Muscle of arm (tissue), 12 donors: ENCODE measurements around the gene ZNF785. TPM values are rescaled to one million over a fixed set of nuclear protein-coding genes. Genes with fewer than 3 reads are reported as not detected.
"Not testable (repeated sequence)": the region's sequence is repeated elsewhere in the genome, so short reads cannot be mapped to it uniquely, and the experiment has no call there.

ENCODE experiments used
- DNase-seq: peaks from one replicate; pipeline ENCODE4 v3.0.0-alpha.2; 2013
- polyA plus RNA-seq, 12 donors: library from polyadenylated mRNA; unstranded; fragments of 120-200 nt; gene quantifications; one replicate each; pipeline ENCODE4 v1.2.1, GENCODE V29; 2013; ENCODE audit not compliant: insufficient read length in 12 of 12

Gene ZNF785
- polyA plus RNA-seq, 12 donors, result 8.3 to 21.1 (median 11.0) TPM; not detected in 1

DNA sequence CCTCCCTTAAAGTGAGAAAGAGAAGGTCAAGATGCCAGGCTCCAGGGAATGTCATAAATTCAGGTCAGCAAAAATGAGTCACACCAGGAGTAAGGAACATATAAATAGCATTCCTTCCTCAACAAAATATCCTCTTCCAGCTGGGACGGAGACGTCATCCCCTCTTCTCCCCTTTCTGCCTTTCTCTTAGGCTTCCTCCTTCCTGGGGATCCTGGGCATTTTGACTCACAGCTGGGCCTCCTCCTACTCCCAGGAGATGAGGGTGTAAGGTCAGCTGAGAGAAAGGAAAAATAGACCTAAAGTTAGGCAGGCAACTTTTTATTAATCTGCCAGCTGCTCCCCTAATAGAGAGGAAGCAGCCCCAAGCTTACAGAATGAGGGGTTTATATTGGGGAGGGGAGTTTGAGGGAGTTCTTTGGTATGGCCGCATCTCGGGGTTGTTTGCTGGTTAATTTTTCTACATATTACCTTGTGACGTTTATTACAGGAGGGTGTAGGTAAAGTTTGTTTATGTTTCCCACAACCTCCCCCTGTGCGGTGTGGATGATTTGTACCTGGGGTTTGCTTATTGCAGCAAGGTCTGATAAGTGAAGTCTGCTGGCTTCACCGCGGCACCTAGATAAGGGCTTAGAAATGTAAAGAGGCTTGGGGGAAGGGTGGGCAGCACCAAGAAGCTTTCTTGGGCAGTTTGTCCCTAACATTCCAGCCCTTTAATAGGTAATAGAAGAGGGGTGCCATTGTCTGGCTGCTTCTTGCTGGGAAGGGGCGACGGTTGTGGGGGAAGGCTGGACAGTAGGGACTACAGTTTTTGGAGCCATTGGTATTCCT is 43.8 kb downstream of the ZNF785 start:
- DNase-seq, result no peak

- DNase-seq, result not testable (repeated sequence)
These were observed 44.5 kb downstream of the ZNF785 start for GRCh38 chr16:30540916-30541464.

DNA sequence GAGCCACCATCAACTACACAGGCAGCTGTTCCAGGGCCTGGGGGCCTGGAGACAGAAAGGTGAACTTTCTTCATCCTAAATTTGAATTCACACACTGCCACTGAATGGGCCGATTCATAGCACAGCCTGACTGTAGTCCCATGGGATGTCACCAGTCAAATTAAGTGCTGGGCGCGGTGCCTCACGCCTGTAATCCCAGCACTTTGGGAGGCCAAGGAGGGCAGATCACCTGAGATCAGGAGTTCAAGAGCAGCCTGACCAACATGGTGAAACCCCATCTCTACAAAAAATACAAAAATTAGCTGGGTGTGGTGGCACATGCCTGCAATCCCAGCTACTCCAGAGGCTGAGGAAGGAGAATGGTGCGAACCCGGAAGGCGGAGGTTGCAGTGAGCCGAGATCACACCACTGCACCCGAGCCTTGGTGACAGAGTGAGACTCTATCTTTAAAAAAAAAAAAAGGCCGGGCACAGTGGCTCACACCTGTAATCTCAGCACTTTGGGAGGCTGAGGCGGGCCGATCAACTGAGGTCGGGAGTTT is 45.4 kb downstream of the ZNF785 start:
- not testable (repeated sequence) for DNase-seq

DNA sequence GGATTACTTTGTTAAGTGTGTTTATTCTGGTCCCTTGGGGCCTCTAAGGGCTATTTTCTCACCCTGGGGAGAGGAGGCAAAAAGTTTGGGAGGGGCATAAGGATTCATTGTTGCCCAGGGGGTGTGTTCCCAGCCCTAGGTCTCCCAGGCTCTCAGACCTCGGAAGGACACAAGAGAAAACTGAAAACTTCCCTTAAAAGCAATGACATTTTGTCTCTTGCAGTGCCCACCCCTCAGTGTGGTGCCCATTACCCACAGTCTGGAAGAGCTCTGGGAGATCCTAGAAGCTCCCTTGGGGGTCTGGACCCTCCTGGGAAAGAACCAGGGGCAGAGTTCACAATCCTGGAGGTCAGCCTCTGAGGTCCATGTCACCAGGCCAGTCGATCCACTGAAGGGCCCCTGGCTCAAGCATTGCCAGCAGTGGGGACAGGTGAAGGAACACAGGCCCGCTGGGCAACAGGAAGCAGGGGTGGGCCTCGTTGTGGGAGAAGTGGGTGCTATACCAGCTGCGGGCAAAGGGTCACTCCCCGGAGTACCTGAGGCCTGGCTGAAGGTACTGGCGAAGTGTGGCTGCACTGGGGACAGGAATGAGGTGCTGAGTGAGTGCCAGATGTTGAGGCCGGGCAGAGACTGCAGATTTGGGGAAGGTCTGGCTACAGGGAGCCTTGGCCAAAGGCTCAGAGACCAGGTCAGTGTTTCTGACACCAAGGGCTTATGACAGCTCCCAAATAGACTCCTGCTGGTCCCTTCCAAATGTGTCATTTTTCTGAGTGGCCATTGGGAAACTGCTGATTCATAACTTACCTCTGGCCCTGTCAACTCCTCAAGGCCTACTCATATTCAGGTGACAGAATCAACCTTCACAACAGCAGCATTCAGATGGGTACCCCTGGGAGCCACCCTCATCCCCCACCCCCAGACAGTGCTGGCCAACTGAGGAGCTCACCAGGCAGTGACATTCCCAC is 46.2 kb downstream of the ZNF785 start:
- DNase-seq, result no peak

- DNase-seq, result not testable (repeated sequence)
These were observed 49.0 kb downstream of the ZNF785 start for GRCh38 chr16:30536391-30537024.

DNA sequence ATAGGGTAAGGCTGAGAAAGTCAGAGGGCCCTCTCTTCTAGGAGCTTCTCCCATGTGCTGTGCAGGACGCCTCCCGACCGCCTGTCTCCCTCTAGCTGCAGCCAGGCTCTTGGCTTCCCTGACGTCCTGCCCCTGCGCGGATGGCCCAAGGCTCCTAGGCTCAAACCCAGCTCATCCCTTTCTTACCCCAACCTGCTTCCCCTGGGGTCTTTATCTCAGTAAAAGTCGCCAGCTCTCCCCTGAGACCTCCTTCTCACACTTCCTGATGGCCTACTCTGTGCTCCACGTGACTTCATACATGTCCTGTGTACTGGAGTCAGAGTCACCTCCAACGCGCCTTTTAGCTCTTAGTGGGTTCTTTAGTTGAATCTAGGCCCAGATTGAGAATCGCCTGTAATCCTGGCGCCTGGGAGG is 49.7 kb downstream of the ZNF785 start:
- peak; percentile 70 for DNase-seq

- DNase-seq, result no peak
These were observed 50.3 kb downstream of the ZNF785 start for GRCh38 chr16:30535106-30535776.

- DNase-seq, result peak; percentile 93
These were observed 51.0 kb downstream of the ZNF785 start, which contains the start of gene ZNF747 for GRCh38 chr16:30534368-30535105. ZNF747 (minus strand) TSS chr16:30534858; CDS start chr16:30534679, 179 bp downstream.

GRCh38 chr16:30533748-30534367 is 51.6 kb downstream of the ZNF785 start:
- DNase-seq, result no peak

DNA sequence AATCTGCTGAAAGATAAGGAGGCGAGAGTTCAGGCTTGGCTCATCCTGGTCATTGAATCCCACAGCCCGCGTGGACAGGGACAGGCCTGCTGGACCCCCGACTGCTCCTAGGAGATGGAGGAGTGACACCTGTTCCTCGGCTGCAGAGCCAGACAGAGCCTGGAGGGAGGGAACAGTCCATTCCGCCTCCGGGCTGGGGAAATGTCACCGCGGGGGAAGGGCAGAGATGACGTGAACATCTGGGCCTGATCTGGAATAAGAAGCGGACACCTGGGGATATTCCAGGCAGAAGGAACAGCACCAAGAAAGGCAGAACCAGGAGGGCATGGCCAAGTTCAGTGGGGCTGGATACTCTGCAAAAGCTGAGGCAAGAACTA is 52.4 kb downstream of the ZNF785 start:
- no peak for DNase-seq

DNA sequence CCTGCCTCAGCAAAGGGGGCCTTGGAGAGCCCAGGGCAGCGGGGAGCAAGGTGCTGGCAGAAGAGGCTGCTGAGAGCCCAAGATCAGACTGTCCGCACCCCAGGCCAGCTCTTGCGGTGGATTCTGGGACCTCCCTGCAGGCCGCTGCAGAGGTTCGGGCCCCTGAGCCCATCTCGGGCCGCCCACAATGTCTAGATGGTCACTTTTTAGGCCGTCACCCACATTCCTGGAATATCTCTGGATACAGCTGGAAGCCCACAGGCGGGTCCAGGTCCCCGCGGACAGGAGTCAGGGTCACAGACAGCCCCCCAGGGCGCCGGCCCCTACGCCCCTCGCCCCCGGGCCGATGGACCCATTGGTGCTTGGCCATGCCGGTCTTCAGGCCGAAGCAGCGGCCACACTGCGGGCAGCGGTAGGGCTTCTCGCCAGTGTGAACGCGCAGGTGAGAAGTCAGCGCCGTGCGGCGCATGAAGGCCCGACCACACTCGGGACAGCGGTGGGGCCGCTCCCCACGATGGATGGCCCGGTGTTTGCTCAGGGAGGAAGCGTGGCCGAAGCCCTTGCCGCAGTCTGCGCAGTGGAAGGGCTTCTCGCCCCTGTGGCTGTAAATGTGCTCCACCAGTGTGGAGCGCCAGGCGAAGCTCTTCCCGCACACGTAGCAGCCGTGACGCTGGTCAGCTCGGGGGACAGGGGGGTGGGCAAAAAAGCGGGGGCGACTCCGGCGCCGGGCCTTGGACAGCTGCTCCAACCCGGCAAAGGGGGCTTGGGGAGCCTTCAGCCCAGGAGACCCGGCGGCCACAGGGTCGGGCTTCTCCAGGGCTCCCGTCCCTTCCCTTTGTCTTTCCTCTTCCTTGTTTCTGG is 53.0 kb downstream of the ZNF785 start:
- no peak for DNase-seq

Other genes with a start within 250 kb of the ZNF785 start
- 10 to 100 TPM in 11 of 12 donors, not detected in 1; 26.8 to 87.9 (median 33.5) TPM for gene CD2BP2, start 230.4 kb downstream of the ZNF785 start, polyA plus RNA-seq
- 10 to 100 TPM in 11 of 12 donors, not detected in 1; 24.1 to 52.0 (median 28.0) TPM for gene TBC1D10B, start 215.2 kb downstream of the ZNF785 start, polyA plus RNA-seq
- 1,000 to 10,000 TPM; 2,830 to 9,967 (median 7,161) TPM for gene MYL11, start 210.9 kb downstream of the ZNF785 start, polyA plus RNA-seq
- gene SEPTIN1, start 203.1 kb downstream of the ZNF785 start, polyA plus RNA-seq, result 1 to 10 TPM in 11 of 12 donors, not detected in 1; 1.3 to 7.2 (median 2.6) TPM
- gene ZNF48, start 190.3 kb downstream of the ZNF785 start, polyA plus RNA-seq, result 10 to 100 TPM in 1 of 12 donors, 1 to 10 TPM in 10, not detected in 1; 4.6 to 26.2 (median 6.2) TPM
- gene ZNF771, start 178.1 kb downstream of the ZNF785 start, polyA plus RNA-seq, result 1 to 10 TPM in 10 of 12 donors, not detected in 2; 2.9 to 5.7 (median 4.4) TPM
- gene DCTPP1, start 155.7 kb downstream of the ZNF785 start, polyA plus RNA-seq, result 10 to 100 TPM in 11 of 12 donors, not detected in 1; 20.0 to 42.3 (median 25.0) TPM
- 10 to 100 TPM in 11 of 12 donors, not detected in 1; 12.6 to 32.9 (median 15.5) TPM for gene SEPHS2, start 139.8 kb downstream of the ZNF785 start, polyA plus RNA-seq
- gene ITGAL, start 113.0 kb downstream of the ZNF785 start, polyA plus RNA-seq, result 10 to 100 TPM in 1 of 12 donors, 1 to 10 TPM in 9, not detected in 2; 1.2 to 11.1 (median 2.5) TPM
- gene ZNF768, start 59.1 kb downstream of the ZNF785 start, polyA plus RNA-seq, result 10 to 100 TPM in 11 of 12 donors, not detected in 1; 19.9 to 32.9 (median 25.7) TPM
- gene ZNF747, start 50.8 kb downstream of the ZNF785 start, polyA plus RNA-seq, result 1 to 10 TPM in 11 of 12 donors, not detected in 1; 5.6 to 7.8 (median 6.5) TPM
- 10 to 100 TPM in 1 of 12 donors, 1 to 10 TPM in 10, not detected in 1; 5.4 to 10.2 (median 6.5) TPM for gene ZNF764, start 27.3 kb downstream of the ZNF785 start, polyA plus RNA-seq
- 10 to 100 TPM in 4 of 12 donors, 1 to 10 TPM in 7, not detected in 1; 5.1 to 14.9 (median 8.7) TPM for gene ZNF688, start 14.0 kb downstream of the ZNF785 start, polyA plus RNA-seq
- 10 to 100 TPM in 1 of 12 donors, 1 to 10 TPM in 10, not detected in 1; 6.0 to 12.6 (median 7.5) TPM for gene ZNF689, start 24.7 kb upstream of the ZNF785 start, polyA plus RNA-seq
- gene PRR14, start 65.3 kb upstream of the ZNF785 start, polyA plus RNA-seq, result 10 to 100 TPM in 11 of 12 donors, not detected in 1; 17.1 to 42.4 (median 20.9) TPM
- gene FBRS, start 72.7 kb upstream of the ZNF785 start, polyA plus RNA-seq, result 10 to 100 TPM in 11 of 12 donors, not detected in 1; 24.5 to 99.6 (median 32.2) TPM
- 10 to 100 TPM in 11 of 12 donors, not detected in 1; 18.5 to 46.5 (median 24.1) TPM for gene SRCAP, start 113.5 kb upstream of the ZNF785 start, polyA plus RNA-seq
- 10 to 100 TPM in 8 of 12 donors, 1 to 10 TPM in 2, not detected in 2; 9.1 to 21.2 (median 11.3) TPM for gene PHKG2, start 162.7 kb upstream of the ZNF785 start, polyA plus RNA-seq
- gene CFAP119, start 176.4 kb upstream of the ZNF785 start, polyA plus RNA-seq, result 1 to 10 TPM in 9 of 12 donors, under 1 TPM in 1, not detected in 2; 0.94 to 3.9 (median 2.0) TPM
- 10 to 100 TPM in 11 of 12 donors, not detected in 1; 44.1 to 72.2 (median 52.7) TPM for gene RNF40, start 176.6 kb upstream of the ZNF785 start, polyA plus RNA-seq
- gene ZNF629, start 201.5 kb upstream of the ZNF785 start, polyA plus RNA-seq, result 10 to 100 TPM in 11 of 12 donors, not detected in 1; 11.7 to 15.9 (median 14.0) TPM